ENCODE measurements around the gene USP47. TPM values are rescaled to one million over a fixed set of nuclear protein-coding genes. Genes with fewer than 3 reads are reported as not detected.

USP47 gene
- total and polyA plus RNA-seq, 9 of the 15 experiments (the other 6 are each of a cell fraction or from before 2014, with no cell fraction given): 13.1 to 63.6 (median 34.7) TPM

DNA sequence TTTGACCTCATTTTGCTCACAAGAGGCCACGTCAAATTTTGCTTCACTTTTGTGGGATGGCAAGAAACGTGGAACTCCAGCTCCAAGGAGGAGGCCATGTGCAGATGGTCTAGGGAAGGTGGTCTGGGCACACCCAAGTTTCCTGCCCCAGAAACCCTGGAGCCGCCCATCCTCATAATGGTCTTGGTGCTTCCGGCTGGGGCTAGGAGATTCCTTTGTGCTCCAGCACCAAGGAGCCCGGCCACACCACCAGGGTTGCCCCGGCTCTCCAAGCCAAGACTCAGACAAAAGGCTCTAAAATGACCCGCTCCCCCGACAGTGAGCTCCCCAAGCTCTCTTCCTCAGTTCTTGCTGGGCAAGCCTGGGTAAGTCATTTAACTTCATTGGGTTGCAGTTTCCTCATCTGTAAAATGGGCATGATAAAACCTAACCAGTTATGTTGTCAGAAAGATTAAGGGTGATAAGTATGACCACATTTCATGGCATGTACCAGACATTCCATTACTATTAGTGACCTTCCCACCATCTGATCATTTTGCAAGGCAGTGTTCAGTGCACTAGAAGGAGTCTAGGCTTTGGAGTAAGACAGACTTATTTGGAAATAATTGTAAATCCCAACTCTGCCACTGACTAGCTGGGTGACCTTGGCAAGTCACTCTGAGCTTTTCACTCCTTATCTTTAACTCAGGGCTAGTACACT lies 143.4 kb downstream of the USP47 start:
- in situ Hi-C loops (cut with MboI) (no loop called here), intact Hi-C loops (cut with micrococcal nuclease) (no loop called here)
- BruUV-seq (replicated peaks): no TSS peak
- ATAC-seq (no peak), DNase-seq (ENCODE audit: extremely low read depth in 1 of 4, low spot score in 3 of 4) (no peak), FAIRE-seq (no peak)
- Histone ChIP-seq H3K9ac (ENCODE audit: insufficient read depth in 1 of 2, low read depth in 2 of 2, low read length in 2 of 2) (no peak overlapping the region), H3K4me2 (ENCODE audit: insufficient read depth, low read length) (no peak overlapping the region), H3K36me3 (ENCODE audit: control insufficient read depth, insufficient read depth, low read length) (no peaks in the 10 kb centered on the region), H3K4me1 (replicated peaks in 1 of 2; ENCODE audit: control insufficient read depth in 2 of 2, insufficient read depth in 2 of 2, low read length in 2 of 2) (no peaks in the 10 kb centered on the region), H3K9me1 (ENCODE audit: control insufficient read depth, insufficient read depth, low read length) (no peaks in the 10 kb centered on the region), H4K20me1 (replicated peaks; ENCODE audit: control insufficient read depth, insufficient read depth, low read length) (no peaks in the 10 kb centered on the region), H3K27me3 (ENCODE audit: control insufficient read depth in 2 of 2, insufficient read depth in 2 of 2, low read length in 2 of 2) (peaks cover 3 to 43% of the 10 kb centered on the region in 2 experiments; a peak in 4 of 5 replicates), H3K27ac (ENCODE audit: extremely low read depth, low read depth, low read length) (no peak overlapping the region), H3K9me3 (replicated peaks; ENCODE audit: control insufficient read depth, insufficient read depth, low read depth, low read length) (peaks cover 1% of the 10 kb centered on the region; the same call in 1 of the 2 replicates), H3K4me3 (no peak overlapping the region), H2AFZ (ENCODE audit: low read depth, low read length) (no peak overlapping the region), H3K79me2 (ENCODE audit: control insufficient read depth, insufficient read depth, low read length) (no peaks in the 10 kb centered on the region)
- WGBS (ENCODE audit: insufficient coverage, low coverage, missing lambda C conversion rate): 12% methylated on average over 8 of the region's 8 CpGs
- peak; percentile 36; the same call in 1 of the 2 replicates for TF ChIP-seq BCOR (IDR thresholded peaks at IDR 0.05)
- TF ChIP-seq DPF2 (IDR thresholded peaks at IDR 0.05): no peak
- TF ChIP-seq, protein P1, sequence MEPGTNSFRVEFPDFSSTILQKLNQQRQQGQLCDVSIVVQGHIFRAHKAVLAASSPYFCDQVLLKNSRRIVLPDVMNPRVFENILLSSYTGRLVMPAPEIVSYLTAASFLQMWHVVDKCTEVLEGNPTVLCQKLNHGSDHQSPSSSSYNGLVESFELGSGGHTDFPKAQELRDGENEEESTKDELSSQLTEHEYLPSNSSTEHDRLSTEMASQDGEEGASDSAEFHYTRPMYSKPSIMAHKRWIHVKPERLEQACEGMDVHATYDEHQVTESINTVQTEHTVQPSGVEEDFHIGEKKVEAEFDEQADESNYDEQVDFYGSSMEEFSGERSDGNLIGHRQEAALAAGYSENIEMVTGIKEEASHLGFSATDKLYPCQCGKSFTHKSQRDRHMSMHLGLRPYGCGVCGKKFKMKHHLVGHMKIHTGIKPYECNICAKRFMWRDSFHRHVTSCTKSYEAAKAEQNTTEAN (CRISPR knock-in tag; IDR thresholded peaks at IDR 0.05): no peak
- TF ChIP-seq XRCC5 (IDR thresholded peaks at IDR 0.05; ENCODE audit: low read depth, low read length): no peak
- no peak for TF ChIP-seq ZNF561 (CRISPR knock-in tag; conservative IDR thresholded peaks at IDR 0.05)
- peak; percentile 53 for TF ChIP-seq RBM25 (IDR thresholded peaks at IDR 0.05; ENCODE audit: low read depth, low read length, severe bottlenecking)
- TF ChIP-seq MEIS2 (IDR thresholded peaks at IDR 0.05; ENCODE audit: partially characterized antibody): no peak
- ChIA-PET POLR2A (interaction anchor here (0.6 to 1.4 kb wide), 2 partner anchors 14 to 16 kb away, joined by 3 read pairs; no protein-coding TSS in a partner anchor), CTCF (ENCODE audit: low intra/inter-chr PET ratio) (no interaction called here)
